CD4-positive, alpha-beta T cell treated with Interleukin-15 for 4 hours (primary cell): Measurements from ENCODE around the gene TPK1.

ENCODE experiments used
- DNase-seq: peaks from one replicate; pipeline ENCODE4 v3.0.0-alpha.2; 2020; ENCODE audit warnings: low spot score

The TPK1 gene

GRCh38 chr7:144835652-144836544, at the start of gene TPK1:
TPK1 (minus strand) TSS chr7:144836053; CDS start chr7:144835602, 451 bp downstream.
- peak; percentile 91 for DNase-seq

GRCh38 chr7:144885478-144885877, 49.6 kb upstream of the TPK1 start:
- no peak for DNase-seq

GRCh38 chr7:144884896-144885295, 49.0 kb upstream of the TPK1 start:
- DNase-seq: no peak

GRCh38 chr7:144873316-144873845, 37.5 kb upstream of the TPK1 start:
- DNase-seq: no peak

GRCh38 chr7:144869082-144869481, 33.2 kb upstream of the TPK1 start:
- no peak for DNase-seq

- DNase-seq: no peak
These were observed 30.3 kb upstream of the TPK1 start for GRCh38 chr7:144866189-144866588.

- no peak for DNase-seq
These were observed 27.4 kb upstream of the TPK1 start for GRCh38 chr7:144863320-144863647.

GRCh38 chr7:144862612-144863319, 26.9 kb upstream of the TPK1 start:
- DNase-seq: no peak

GRCh38 chr7:144859739-144860138, 23.9 kb upstream of the TPK1 start:
- DNase-seq: no peak

GRCh38 chr7:144857463-144857862, 21.6 kb upstream of the TPK1 start:
- no peak for DNase-seq

GRCh38 chr7:144854839-144855424, 19.1 kb upstream of the TPK1 start:
- peak; percentile 4 for DNase-seq

- no peak for DNase-seq
These were observed 17.7 kb upstream of the TPK1 start for GRCh38 chr7:144853542-144853941.

- no peak for DNase-seq
These were observed 12.2 kb upstream of the TPK1 start for GRCh38 chr7:144848078-144848477.

GRCh38 chr7:144842377-144842851, 6.6 kb upstream of the TPK1 start:
- DNase-seq: peak; percentile 18

- no peak for DNase-seq
These were observed 641 bp upstream of the TPK1 start for GRCh38 chr7:144836545-144836842.

GRCh38 chr7:144835155-144835611, 670 bp downstream of the TPK1 start:
- DNase-seq: peak; percentile 39

- DNase-seq: peak; percentile 48
These were observed 1.2 kb downstream of the TPK1 start for GRCh38 chr7:144834641-144835144.

- no peak for DNase-seq
These were observed 5.0 kb downstream of the TPK1 start for GRCh38 chr7:144830811-144831210.

- no peak for DNase-seq
These were observed 5.6 kb downstream of the TPK1 start for GRCh38 chr7:144830024-144830785.

GRCh38 chr7:144827621-144828020, 8.2 kb downstream of the TPK1 start:
- no peak for DNase-seq

GRCh38 chr7:144826208-144826607, 9.6 kb downstream of the TPK1 start:
- DNase-seq: no peak

- no peak for DNase-seq
These were observed 11.5 kb downstream of the TPK1 start for GRCh38 chr7:144824360-144824759.
